GM12864 (cell line): ENCODE results near the gene SRP68.

Experiments
- DNase-seq: peaks from one replicate; pipeline ENCODE4 v3.0.0-alpha.2; 2011; ENCODE audit warnings: low read depth
- H3K4me3 ChIP-seq: 2 replicates; pipeline ENCODE4 v1.5.1; 2011; ENCODE audit warnings: mild to moderate bottlenecking, low read depth, low read length, control low read depth
- CTCF ChIP-seq: IDR thresholded peaks from 2 replicates; pipeline ENCODE4 v1.5.1; 2011; ENCODE audit warnings: low read depth, mild to moderate bottlenecking, moderate library complexity, low read length, control low read depth, inconsistent platforms; ENCODE audit errors: missing control alignments

Gene SRP68

DNA sequence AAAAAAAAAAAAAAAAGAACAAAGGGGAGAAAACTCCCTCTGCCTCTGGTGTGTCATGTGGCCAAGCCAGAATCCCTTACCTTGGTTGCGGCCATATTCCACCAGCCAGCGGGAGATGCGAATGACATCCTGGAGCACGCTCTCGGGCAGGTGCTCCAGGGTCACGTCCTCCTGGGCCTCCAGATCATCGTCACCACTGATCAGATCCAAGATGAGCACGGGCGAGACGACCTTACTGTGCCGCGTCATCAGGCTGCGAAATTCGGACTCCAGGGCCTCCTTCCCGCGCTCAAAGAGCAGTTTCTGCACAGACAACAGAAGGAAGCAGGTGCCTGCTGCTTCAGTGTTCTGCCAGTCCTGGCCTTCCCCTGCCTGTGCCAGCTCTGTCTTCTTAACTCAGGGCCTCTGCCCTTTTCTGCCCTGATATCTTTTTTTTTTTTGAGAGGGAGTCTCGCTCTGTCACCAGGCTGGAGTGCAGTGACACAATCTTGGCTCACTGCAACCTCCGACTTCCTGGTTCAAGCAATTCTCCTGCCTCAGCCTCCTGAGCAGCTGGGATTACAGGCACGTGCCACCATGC is 25.5 kb upstream of the SRP68 start:
- TF ChIP-seq CTCF, result no peak
- no peak for DNase-seq
- no peak overlapping the region for H3K4me3 ChIP-seq

- no peak for TF ChIP-seq CTCF
- DNase-seq, result no peak
- H3K4me3 ChIP-seq, result no peak overlapping the region
These were observed 23.6 kb upstream of the SRP68 start for GRCh38 chr17:76095943-76096342.

GRCh38 chr17:76094046-76094445 is 21.7 kb upstream of the SRP68 start:
- no peak overlapping the region for H3K4me3 ChIP-seq
- no peak for DNase-seq
- no peak for TF ChIP-seq CTCF

GRCh38 chr17:76092526-76093413 is 20.5 kb upstream of the SRP68 start:
- no peak overlapping the region for H3K4me3 ChIP-seq
- no peak for DNase-seq
- TF ChIP-seq CTCF, result no peak

DNA sequence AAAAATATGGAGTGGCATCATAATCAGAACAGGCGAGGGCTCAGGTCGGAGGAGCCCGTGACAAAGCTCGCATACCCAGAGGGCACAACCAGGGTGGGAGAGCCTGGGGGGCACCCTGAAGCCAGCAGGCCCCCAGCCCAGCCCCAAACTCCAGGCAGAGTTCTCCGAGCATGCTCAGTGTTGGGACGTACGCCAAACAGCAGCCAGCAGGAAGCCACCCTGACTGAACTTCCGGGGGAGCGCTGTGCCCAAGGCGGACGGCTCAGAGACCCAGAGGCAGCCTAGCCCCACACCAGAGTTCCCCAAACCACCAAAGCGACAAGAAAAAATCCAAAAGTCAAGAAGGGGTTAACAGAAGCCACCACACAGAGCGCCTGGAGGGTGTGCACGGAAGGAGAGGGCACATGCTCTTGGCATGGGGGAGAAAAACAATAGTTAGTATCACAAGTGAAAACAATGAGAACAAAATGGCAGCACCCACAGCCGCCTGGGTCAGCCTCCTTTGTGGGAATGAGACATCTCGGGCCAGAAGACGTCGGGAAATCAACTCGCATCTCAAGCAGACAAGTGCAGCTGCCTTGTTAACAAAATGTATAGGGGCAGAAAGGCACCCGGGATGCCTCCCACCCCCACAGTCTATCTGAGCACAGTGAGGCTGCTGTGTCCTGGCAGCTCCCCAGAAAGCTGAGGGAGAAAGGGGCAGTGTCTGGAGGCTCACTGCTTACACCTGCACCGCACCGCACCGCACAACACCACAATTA is 19.4 kb upstream of the SRP68 start:
- no peak overlapping the region for H3K4me3 ChIP-seq
- TF ChIP-seq CTCF, result no peak
- no peak for DNase-seq

DNA sequence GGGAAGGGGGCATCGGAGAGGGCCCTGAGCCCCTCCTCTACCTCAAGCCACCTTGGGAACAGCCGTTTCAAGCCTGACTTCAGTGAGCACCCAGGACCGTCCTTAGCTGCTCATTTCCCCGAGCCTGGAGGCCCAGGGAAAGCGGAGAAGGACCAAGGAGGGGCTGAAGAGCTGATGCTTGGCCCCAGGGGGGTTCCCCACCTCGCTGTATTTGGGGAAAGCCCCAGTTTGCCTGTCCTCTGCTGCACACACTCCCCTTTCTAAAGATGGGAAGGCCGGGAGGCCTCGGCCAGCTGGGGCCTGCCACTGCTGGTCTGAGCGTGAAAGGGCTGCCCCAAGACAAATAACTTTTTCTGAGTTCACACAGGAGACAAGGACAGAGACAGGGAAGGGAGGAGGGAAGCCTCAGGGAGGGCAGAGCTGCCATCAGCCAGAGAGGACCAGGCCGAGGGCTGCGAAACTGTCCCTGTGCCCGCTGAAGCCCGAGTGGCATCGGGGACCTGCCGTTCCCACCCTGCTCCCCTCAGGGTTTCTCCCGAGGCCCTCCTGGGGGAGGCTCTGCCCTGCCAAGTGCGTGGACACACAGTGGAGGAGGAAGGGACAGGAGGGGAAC is 18.3 kb upstream of the SRP68 start:
- no peak for TF ChIP-seq CTCF
- no peak overlapping the region for H3K4me3 ChIP-seq
- DNase-seq, result no peak
